Stimulated activated CD8-positive, alpha-beta memory T cell treated with anti-CD3 and anti-CD28 coated beads, Interleukin-12 subunit alpha, Interleukin-12 subunit beta, amount 100 ng/mL, for 4 hours (primary cell): Measurements from ENCODE around the gene AKAP7.
A peak's percentile ranks its signal among the peaks of the same experiment; 100 is the strongest.

ENCODE experiments used
- DNase-seq: peaks from one replicate; pipeline ENCODE4 v3.0.0-alpha.2; 2020; ENCODE audit warnings: low read depth

AKAP7 gene

GRCh38 chr6:131199568-131200272, 64.5 kb downstream of the AKAP7 start:
- peak; percentile 39 for DNase-seq

GRCh38 chr6:131205481-131206244, 70.4 kb downstream of the AKAP7 start:
- no peak for DNase-seq

- no peak for DNase-seq
Measured at GRCh38 chr6:131206463-131207251, 71.4 kb downstream of the AKAP7 start.

DNA sequence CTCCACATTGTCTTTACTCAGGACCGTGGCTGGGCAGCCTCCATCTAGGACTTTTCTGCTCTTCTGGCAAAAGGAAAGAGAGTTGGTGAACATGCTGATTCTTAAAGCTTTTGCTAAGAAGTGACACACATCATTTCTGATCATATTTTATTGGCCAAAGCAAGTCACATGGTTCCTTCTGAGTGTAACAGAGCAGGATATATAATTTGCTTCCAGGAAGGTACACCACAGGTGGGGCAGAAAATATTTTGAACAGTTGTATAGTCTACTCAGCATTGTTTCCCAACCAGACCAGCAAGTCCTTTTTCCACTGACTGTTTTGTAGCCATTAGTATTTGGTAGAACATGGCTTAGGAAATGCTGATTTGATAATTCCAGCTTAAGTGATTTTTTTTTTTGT, 73.5 kb downstream of the AKAP7 start:
- no peak for DNase-seq

- DNase-seq, result no peak
Measured at GRCh38 chr6:131210469-131210868, 75.2 kb downstream of the AKAP7 start.

DNA sequence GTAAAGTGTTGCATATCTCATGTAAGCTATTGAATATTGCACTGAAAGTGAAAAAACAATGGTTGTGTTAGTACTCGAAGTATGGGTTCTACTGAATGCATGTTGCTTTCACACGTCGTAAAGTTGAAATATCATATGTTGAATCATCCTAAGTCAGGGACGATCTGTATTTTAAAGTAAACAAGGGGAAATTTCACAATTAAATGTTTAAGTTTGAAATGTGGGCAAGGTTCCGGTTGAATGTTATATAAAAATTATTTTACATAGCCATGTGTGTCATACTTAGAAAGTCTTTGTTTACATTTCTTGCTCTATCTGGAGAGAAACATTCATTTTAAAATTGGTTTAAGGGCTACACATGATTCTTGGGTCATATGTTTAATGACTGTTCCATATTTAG, 76.8 kb downstream of the AKAP7 start:
- no peak for DNase-seq

DNA sequence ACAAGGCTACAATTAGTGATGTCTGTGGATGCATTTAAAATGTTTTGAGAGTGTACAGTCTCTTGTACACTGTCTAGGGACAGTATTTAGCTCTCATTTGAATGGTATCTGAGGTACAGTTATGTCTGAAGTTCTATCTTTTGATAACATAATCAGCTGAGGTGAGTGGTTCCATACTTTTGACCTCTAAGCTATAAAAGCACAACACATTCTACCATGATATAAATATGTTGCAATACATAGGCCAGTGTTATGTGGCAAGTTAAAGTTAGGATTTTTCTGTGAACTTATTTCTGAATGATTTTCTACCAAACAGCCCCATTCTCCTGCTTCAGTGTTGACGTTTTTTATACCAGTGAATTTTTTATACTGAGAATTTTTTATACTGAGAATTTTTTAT, 77.6 kb downstream of the AKAP7 start:
- no peak for DNase-seq

GRCh38 chr6:131213501-131213990, 78.3 kb downstream of the AKAP7 start:
- DNase-seq, result no peak

GRCh38 chr6:131215219-131215618, 80.0 kb downstream of the AKAP7 start:
- DNase-seq, result no peak

DNA sequence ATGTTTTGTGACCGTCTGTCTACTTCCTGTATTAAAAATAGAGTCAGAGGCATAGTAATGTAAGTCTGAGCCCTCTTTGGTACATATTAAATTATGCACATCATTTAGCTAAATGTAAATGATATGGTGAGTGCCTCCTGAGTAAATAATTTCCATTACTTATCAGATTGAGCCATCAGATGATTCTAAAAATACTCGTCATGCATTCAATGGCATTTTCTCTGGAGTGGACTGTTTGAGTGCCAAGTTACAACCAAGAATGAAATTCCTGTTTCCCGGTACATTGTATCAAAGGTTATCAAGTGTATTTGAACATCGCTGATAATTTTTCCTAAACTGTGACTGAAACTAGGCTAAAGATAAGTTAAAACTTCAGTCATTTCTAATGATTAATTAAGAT, 81.0 kb downstream of the AKAP7 start:
- no peak for DNase-seq

GRCh38 chr6:131222773-131223172, 87.5 kb downstream of the AKAP7 start:
- no peak for DNase-seq

- no peak for DNase-seq
Measured at GRCh38 chr6:131223416-131223815, 88.1 kb downstream of the AKAP7 start.

DNA sequence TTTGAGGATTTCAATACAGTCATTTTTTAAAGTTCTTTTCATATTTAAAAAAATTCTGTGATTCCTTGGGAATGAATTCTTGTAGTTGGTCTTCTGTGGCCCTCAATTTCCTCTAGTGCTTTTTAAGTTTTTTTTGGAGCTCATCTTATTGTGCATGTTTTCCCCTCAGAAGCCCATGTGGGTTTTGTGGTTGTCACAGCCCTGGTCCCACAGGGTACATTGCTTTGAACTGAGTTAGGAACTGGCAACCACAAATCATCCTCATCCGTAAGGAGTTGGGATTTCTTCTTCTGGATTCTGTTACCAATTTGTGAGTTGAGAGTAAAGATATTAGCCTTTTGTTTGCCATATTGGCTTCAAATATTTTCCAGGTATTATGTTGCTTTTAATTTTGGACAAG, 89.9 kb downstream of the AKAP7 start:
- DNase-seq, result no peak

DNA sequence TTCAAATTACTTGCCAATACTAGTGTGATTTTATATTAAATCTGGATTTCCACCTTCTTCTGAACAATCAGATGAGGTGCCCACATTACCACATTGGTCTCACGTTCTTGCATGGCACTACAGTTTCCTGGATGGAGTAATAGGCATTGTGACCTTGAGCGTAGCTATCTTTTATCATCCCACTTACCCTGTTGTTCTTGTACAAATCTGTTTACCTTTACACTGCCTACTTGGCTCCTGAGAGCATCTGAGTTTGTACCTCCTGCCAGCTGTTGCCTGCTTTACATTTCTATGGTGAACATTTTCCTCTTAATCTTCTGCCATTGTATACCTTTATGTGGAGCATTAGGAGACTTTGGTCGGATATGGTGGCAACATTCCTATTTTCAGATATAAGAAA, 90.7 kb downstream of the AKAP7 start:
- DNase-seq, result no peak

GRCh38 chr6:131226459-131227157, 91.3 kb downstream of the AKAP7 start:
- no peak for DNase-seq

- no peak for DNase-seq
Measured at GRCh38 chr6:131227158-131227543, 91.9 kb downstream of the AKAP7 start.

GRCh38 chr6:131231103-131231502, 95.8 kb downstream of the AKAP7 start:
- DNase-seq, result no peak

DNA sequence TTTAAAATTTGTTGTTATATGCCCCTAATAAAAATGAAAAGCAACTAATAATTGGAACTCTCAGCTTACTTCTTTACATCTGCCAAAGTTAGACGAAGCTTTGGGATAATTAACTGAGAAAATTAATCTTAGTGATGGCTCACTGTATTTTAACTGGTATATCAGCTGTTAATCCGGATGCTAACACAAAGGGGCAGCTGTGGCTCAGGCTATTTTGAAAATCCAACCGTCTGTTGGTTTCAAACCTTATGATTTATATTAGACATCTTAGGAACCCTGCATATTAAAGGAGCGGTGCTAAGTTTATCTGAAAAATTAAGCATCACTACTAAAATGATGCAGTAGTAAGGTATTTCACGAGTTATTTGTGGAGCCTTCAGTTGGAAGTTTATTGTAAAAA, 96.6 kb downstream of the AKAP7 start:
- DNase-seq, result no peak

DNA sequence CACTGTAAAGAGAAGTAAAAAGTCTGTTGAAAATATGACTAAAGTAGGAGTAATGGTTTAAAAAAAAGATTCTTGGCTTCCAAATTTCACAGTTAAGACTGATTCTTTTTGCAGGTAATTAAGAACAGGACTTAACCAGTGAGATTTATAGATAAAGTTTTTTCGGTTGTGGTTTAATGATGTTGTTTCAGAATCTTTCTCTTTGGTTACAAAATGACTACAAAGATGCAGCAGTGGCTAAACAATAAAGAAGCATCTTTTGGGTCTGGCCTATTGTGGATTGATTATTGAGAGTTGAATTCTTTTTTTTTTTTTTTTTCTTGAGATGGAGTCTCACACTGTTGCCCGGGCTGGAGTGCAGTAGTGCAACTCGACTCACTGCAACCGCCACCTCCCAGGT, 109.7 kb downstream of the AKAP7 start:
- no peak for DNase-seq

GRCh38 chr6:131250122-131250521, 114.9 kb downstream of the AKAP7 start:
- DNase-seq, result no peak

DNA sequence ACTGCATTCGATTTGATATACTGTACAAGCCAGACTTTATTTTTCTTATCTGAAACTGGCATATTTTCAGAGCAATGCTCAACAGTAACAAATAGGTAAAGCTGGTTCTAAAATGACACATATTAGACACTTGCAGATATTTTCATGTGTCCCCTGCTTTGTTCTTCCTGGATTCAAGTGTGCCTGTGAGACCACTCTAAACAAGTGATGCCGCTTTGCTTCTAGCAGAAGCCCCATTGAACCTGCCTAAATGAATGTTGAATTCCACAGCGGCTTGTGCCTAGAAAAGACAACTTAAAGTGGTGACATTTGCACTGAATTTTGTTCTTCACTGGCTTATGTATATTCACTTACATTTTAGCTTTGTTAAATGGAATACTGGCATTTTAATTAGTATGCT, 115.7 kb downstream of the AKAP7 start:
- DNase-seq, result no peak

DNA sequence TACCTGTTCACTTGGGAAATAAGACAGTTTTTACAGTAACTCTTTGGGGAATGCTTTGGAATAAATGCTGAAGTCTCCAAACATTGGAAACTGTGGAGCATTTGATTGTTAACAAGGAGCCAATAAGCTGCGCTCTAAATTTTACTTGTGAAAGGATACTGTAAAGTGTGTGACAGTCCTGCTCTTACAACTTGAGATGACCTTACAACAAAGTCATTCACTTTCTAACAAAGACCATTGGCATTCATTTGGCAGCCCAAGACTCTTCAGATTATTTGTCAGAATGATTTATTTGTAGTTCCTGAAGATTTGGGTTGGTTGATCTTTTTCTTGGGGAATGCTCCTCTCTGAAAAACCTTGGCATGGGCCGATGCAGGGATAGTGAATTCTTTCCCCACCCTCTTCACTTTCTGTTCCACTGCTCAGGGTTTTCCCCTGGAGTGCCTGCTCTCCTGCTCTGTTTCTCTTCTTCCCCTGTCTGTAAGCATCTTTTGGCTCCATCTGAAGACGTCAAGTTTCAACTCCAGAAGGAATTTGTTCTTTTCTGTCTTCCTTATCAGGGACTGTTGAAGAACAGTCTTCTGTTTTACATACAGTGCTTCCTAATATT, 116.4 kb downstream of the AKAP7 start:
- no peak for DNase-seq
